H1 (cell line): ENCODE measurements around the gene OSBPL3.

Experiments used
- CHD7 ChIP-seq: fragments of 300-600 bp; sonication (generic); IDR thresholded peaks from 2 replicates; pipeline ENCODE4 v1.7.1; 2012; ENCODE audit warnings: low read length, moderate library complexity, mild to moderate bottlenecking, inconsistent platforms; ENCODE audit not compliant: insufficient replicate concordance
- CTCF ChIP-seq, 3 experiments: IDR thresholded peaks; 1 replicate in 2 of 3; 2 replicates in 1 of 3; pipeline versions ENCODE4 v1.5.1 to v1.6.1; 2011; ENCODE audit warnings: low read length in 3 of 3, mild to moderate bottlenecking in 3 of 3, inconsistent platforms in 2 of 3, low read depth in 1 of 3, moderate library complexity in 1 of 3; ENCODE audit not compliant: insufficient read depth in 1 of 3; ENCODE audit errors: control extremely low read depth in 1 of 3
- EGR1 ChIP-seq: IDR thresholded peaks from 2 replicates; pipeline ENCODE4 v1.6.1; 2011; ENCODE audit warnings: low read depth, low read length, borderline replicate concordance
- EP300 ChIP-seq, 2 experiments: IDR thresholded peaks; 1 replicate in 1 of 2; 2 replicates in 1 of 2; pipeline ENCODE4 v1.6.1; 2011 to 2012; ENCODE audit warnings: low read depth in 2 of 2, low read length in 2 of 2, mild to moderate bottlenecking in 2 of 2, borderline replicate concordance in 1 of 2, inconsistent platforms in 1 of 2, moderate library complexity in 1 of 2
- EZH2 ChIP-seq: fragments of 200-600 bp; sonication (generic); IDR thresholded peaks from 2 replicates; pipeline ENCODE4 v1.7.1; 2012; ENCODE audit warnings: low read depth, mild to moderate bottlenecking, moderate library complexity, low read length, inconsistent platforms; ENCODE audit not compliant: severe bottlenecking
- NRF1 ChIP-seq: IDR thresholded peaks from 2 replicates; pipeline ENCODE4 v1.6.1; 2011; ENCODE audit warnings: mild to moderate bottlenecking, low read depth, low read length, improper control_type of control experiment
- POLR2AphosphoS5 ChIP-seq: IDR thresholded peaks from 2 replicates; pipeline ENCODE4 v1.6.1; 2011; ENCODE audit warnings: low read depth, low read length
- RAD21 ChIP-seq, 2 experiments: IDR thresholded peaks in 1 of 2; conservative IDR thresholded peaks in 1 of 2; 2 replicates each; pipeline ENCODE4 v1.6.1; 2011; ENCODE audit warnings: low read depth in 2 of 2, low read length in 2 of 2, improper control_type of control experiment in 1 of 2, inconsistent platforms in 1 of 2, mild to moderate bottlenecking in 1 of 2, moderate library complexity in 1 of 2
- RFX5 ChIP-seq: IDR thresholded peaks from 2 replicates; pipeline ENCODE4 v1.6.1; 2011; ENCODE audit warnings: low read depth, low read length, improper control_type of control experiment, borderline replicate concordance
- TCF12 ChIP-seq: IDR thresholded peaks from 2 replicates; pipeline ENCODE4 v1.6.1; 2011; ENCODE audit warnings: low read depth, mild to moderate bottlenecking, low read length

- no peak for TF ChIP-seq CTCF (IDR thresholded peaks at IDR 0.05; ENCODE audit: control extremely low read depth in 1 of 3, insufficient read depth in 1 of 3, low read depth in 1 of 3, low read length in 3 of 3)
- no peak for TF ChIP-seq RAD21 (IDR thresholded peaks at IDR 0.05 in 1 of 2, conservative IDR thresholded peaks at IDR 0.05 in 1 of 2; ENCODE audit: low read depth in 2 of 2, low read length in 2 of 2)
- TF ChIP-seq POLR2AphosphoS5, result no peak
- no peak for TF ChIP-seq TCF12
- TF ChIP-seq RFX5, result no peak
- TF ChIP-seq EP300 (IDR thresholded peaks at IDR 0.05; ENCODE audit: borderline replicate concordance in 1 of 2, low read depth in 2 of 2, low read length in 2 of 2), result no peak
- TF ChIP-seq EZH2, result no peak
- TF ChIP-seq NRF1, result no peak
- TF ChIP-seq EGR1, result no peak
- no peak for TF ChIP-seq CHD7
Measured at GRCh38 chr7:24898691-24899090, 81.3 kb downstream of the OSBPL3 start.
